Caco-2 (cell line): ENCODE results near the gene PRPF19. TPM values are rescaled to one million over a fixed set of nuclear protein-coding genes. Genes with fewer than 3 reads are reported as not detected.

ENCODE experiments used
- BruUV-seq: library from RNA; stranded (reverse); fragments of 400-500 nt; replicated peaks from 2 replicates; lab custom pipeline; 2021; lab: Mats Ljungman, UMichigan
- CTCF ChIA-PET: fragments of 300-600 bp; sonication (Branson Sonifier 250); formaldehyde crosslinking; loops from one replicate; lab custom pipeline; 2022; ENCODE audit warnings: antibody characterized with exemption; lab: Charles Lee
- POLR2A ChIA-PET: fragments of 300-600 bp; sonication (Branson Sonifier 250); formaldehyde crosslinking; loops from one replicate; lab custom pipeline; 2022; ENCODE audit warnings: antibody characterized with exemption; lab: Charles Lee
- DNase-seq, 2 experiments: peaks; one replicate each; pipeline versions ENCODE4 v3.0.0 to v3.0.0-alpha.2; 2020 to 2022
- H3K27me3 ChIP-seq: replicated peaks from 2 replicates; pipeline ENCODE4 v1.6.0; 2011; ENCODE audit warnings: low read length; ENCODE audit not compliant: control insufficient read depth, insufficient read depth
- H3K36me3 ChIP-seq: 2 replicates; pipeline ENCODE4 v1.5.1; 2011; ENCODE audit warnings: low read length; ENCODE audit not compliant: control insufficient read depth, insufficient read depth
- H3K4me1 ChIP-seq: fragments of 250-450 bp; sonication (Bioruptor Pico); 2 replicates; pipeline ENCODE4 v1.5.1; 2020; ENCODE audit warnings: mild to moderate bottlenecking
- H3K4me3 ChIP-seq: 2 replicates; pipeline ENCODE4 v1.5.1; 2011; ENCODE audit warnings: low read depth, mild to moderate bottlenecking, control low read depth, low read length
- H3K9me3 ChIP-seq: fragments of 250-450 bp; sonication (Bioruptor Pico); 2 replicates; pipeline ENCODE4 v1.5.1; 2020; ENCODE audit warnings: mild to moderate bottlenecking, moderate library complexity
- H3K27ac Mint-ChIP-seq: one replicate; pipeline ENCODE4 v1.8.0; 2022; ENCODE audit warnings: mixed read lengths; ENCODE audit not compliant: unreplicated experiment
- H3K27me3 Mint-ChIP-seq: one replicate; pipeline ENCODE4 v1.8.0; 2022; ENCODE audit warnings: mixed read lengths; ENCODE audit not compliant: insufficient read depth, unreplicated experiment
- H3K36me3 Mint-ChIP-seq: one replicate; pipeline ENCODE4 v1.8.0; 2022; ENCODE audit warnings: mild to moderate bottlenecking, mixed read lengths; ENCODE audit not compliant: insufficient read depth, unreplicated experiment
- H3K4me1 Mint-ChIP-seq: one replicate; pipeline ENCODE4 v1.8.0; 2022; ENCODE audit warnings: low read depth, mixed read lengths; ENCODE audit not compliant: unreplicated experiment
- H3K4me3 Mint-ChIP-seq: one replicate; pipeline ENCODE4 v1.8.0; 2022; ENCODE audit warnings: mild to moderate bottlenecking, moderate library complexity, mixed read lengths; ENCODE audit not compliant: unreplicated experiment
- H3K9me3 Mint-ChIP-seq: one replicate; pipeline ENCODE4 v1.8.0; 2022; ENCODE audit warnings: mixed read lengths; ENCODE audit not compliant: unreplicated experiment
- CTCF ChIP-seq, 2 experiments: fragments of 200-600 bp in 1 of 2; IDR thresholded peaks; 1 replicate in 1 of 2; 2 replicates in 1 of 2; pipeline versions ENCODE4 v1.5.1 to v1.8.0; 2011 to 2022; ENCODE audit warnings: antibody characterized with exemption in 1 of 2, control low read depth in 1 of 2, inconsistent platforms in 1 of 2, low read depth in 1 of 2, low read length in 1 of 2, mild to moderate bottlenecking in 1 of 2, moderate library complexity in 1 of 2; ENCODE audit not compliant: insufficient read depth in 1 of 2, severe bottlenecking in 1 of 2, unreplicated experiment in 1 of 2
- intact Hi-C: fragments of 100-400 bp; cut with micrococcal nuclease; formaldehyde crosslinking; loops from one replicate; pipeline ENCODE4 v1.10.0; 2022; ENCODE audit not compliant: unreplicated experiment
- total RNA-seq: library from RNA; stranded (reverse); gene quantifications from 2 replicates; pipeline ENCODE4 v1.2.3, GENCODE V29; 2022

Gene PRPF19
- total RNA-seq, 1 experiment from 2014 or later, result 183 TPM

DNA sequence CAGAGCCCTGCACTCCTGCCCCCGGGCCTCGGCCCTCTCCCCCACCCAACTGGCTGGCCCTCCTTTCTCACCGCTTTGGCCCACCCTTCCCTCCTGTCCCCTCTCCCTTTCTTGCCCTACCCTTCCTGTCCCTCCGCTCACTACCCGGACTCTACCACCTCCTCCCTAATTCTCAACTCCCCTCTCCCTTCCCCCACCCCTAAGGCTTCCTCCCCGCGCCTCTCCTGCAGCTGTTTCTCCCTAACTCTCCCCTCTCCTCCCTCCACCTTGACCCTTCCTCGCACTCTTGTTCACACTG is 45.2 kb upstream of the PRPF19 start:
- H3K36me3 ChIP-seq, result no peaks in the 10 kb centered on the region
- POLR2A ChIA-PET, result no interaction called here
- Mint-ChIP-seq H3K36me3 (no peaks in the 10 kb centered on the region), H3K4me1 (peaks cover 13% of the 10 kb centered on the region), H3K27me3 (no peaks in the 10 kb centered on the region), H3K9me3 (no peaks in the 10 kb centered on the region), H3K27ac (no peak overlapping the region), H3K4me3 (no peak overlapping the region)
- no peaks in the 10 kb centered on the region for H3K27me3 ChIP-seq
- H3K9me3 ChIP-seq, result no peaks in the 10 kb centered on the region
- peaks cover 6% of the 10 kb centered on the region; the same call in 1 of the 2 replicates for H3K4me1 ChIP-seq
- CTCF ChIA-PET, result no interaction called here
- intact Hi-C loops, result no loop called here
- no peak for TF ChIP-seq CTCF (IDR thresholded peaks at IDR 0.05; ENCODE audit: insufficient read depth in 1 of 2, low read depth in 1 of 2, low read length in 1 of 2, severe bottlenecking in 1 of 2, unreplicated experiment in 1 of 2)
- no TSS peak for BruUV-seq
- DNase-seq, result no peak
- no peak overlapping the region for H3K4me3 ChIP-seq

- Mint-ChIP-seq H3K9me3 (no peaks in the 10 kb centered on the region), H3K4me1 (peaks cover 13% of the 10 kb centered on the region), H3K27ac (no peak overlapping the region), H3K4me3 (no peak overlapping the region), H3K36me3 (no peaks in the 10 kb centered on the region), H3K27me3 (no peaks in the 10 kb centered on the region)
- DNase-seq, result no peak
- POLR2A ChIA-PET, result no interaction called here
- BruUV-seq, result no TSS peak
- no peaks in the 10 kb centered on the region for H3K27me3 ChIP-seq
- TF ChIP-seq CTCF (IDR thresholded peaks at IDR 0.05; ENCODE audit: insufficient read depth in 1 of 2, low read depth in 1 of 2, low read length in 1 of 2, severe bottlenecking in 1 of 2, unreplicated experiment in 1 of 2), result no peak
- H3K4me1 ChIP-seq, result peaks cover 6% of the 10 kb centered on the region; the same call in 1 of the 2 replicates
- H3K36me3 ChIP-seq, result no peaks in the 10 kb centered on the region
- CTCF ChIA-PET, result no interaction called here
- H3K9me3 ChIP-seq, result no peaks in the 10 kb centered on the region
- intact Hi-C loops, result no loop called here
- no peak overlapping the region for H3K4me3 ChIP-seq
Observed at GRCh38 chr11:60950933-60951605, 44.7 kb upstream of the PRPF19 start.

- Mint-ChIP-seq H3K36me3 (no peaks in the 10 kb centered on the region), H3K9me3 (no peaks in the 10 kb centered on the region), H3K27ac (no peak overlapping the region), H3K4me3 (no peak overlapping the region), H3K27me3 (no peaks in the 10 kb centered on the region), H3K4me1 (peaks cover 13% of the 10 kb centered on the region)
- no peaks in the 10 kb centered on the region for H3K27me3 ChIP-seq
- ChIA-PET CTCF (interaction anchor here (0.7 kb wide), 1 partner anchor 68 kb away, joined by 4 read pairs; no protein-coding TSS in a partner anchor), POLR2A (no interaction called here)
- H3K36me3 ChIP-seq, result no peaks in the 10 kb centered on the region
- no peaks in the 10 kb centered on the region for H3K9me3 ChIP-seq
- peaks cover 6% of the 10 kb centered on the region; the same call in 1 of the 2 replicates for H3K4me1 ChIP-seq
- BruUV-seq, result no TSS peak
- no peak for DNase-seq
- no peak overlapping the region for H3K4me3 ChIP-seq
- intact Hi-C loops, result no loop called here
- no peak for TF ChIP-seq CTCF (IDR thresholded peaks at IDR 0.05; ENCODE audit: insufficient read depth in 1 of 2, low read depth in 1 of 2, low read length in 1 of 2, severe bottlenecking in 1 of 2, unreplicated experiment in 1 of 2)
Observed at GRCh38 chr11:60950024-60950423, 43.6 kb upstream of the PRPF19 start.
